ENCODE data around the gene GALNT1. TPM values are rescaled to one million over a fixed set of nuclear protein-coding genes. Genes with fewer than 3 reads are reported as not detected.
A peak's percentile ranks its signal among the peaks of the same experiment; 100 is the strongest.

The GALNT1 gene
- total RNA-seq, 1 experiment from 2014 or later, result 117 TPM

DNA sequence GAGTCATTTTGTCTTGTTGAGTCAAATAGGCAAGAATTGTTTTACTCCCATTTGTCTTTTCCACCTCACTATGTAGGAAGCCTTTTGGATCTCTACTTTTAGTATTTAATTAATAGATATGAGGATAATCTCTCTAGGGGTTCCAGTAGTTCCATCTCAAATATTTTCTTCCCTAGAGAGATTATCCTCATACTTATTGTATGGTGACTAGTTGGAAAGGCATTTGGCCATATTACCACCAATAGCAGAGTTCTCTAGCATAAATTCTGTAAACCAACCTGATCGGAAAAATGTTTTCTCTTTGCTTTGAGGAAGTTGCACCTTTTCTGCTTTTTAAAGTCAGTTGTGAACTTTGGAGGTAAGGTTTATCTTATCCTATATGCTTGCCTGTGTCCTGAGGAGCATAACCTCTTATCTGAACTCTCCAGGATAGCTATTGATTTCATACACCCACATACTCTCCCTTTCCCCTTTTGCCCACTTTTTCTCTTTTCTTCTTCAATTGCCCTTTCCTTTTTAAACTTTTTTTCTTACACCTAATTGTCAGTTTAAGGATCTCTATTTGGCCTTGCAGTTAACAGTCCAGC, 100.8 kb downstream of the GALNT1 start:
- Histone ChIP-seq H3K27ac (no peak overlapping the region), H3K27me3 (replicated peaks) (no peaks in the 10 kb centered on the region), H3K4me3 (no peak overlapping the region), H3K9me3 (replicated peaks) (no peaks in the 10 kb centered on the region), H3K4me1 (replicated peaks) (no peaks in the 10 kb centered on the region), H3K36me3 (peaks cover 3% of the 10 kb centered on the region; the same call in 1 of the 2 replicates)
- no peak for DNase-seq (ENCODE audit: low read depth in 1 of 2, low spot score in 2 of 2)

DNA sequence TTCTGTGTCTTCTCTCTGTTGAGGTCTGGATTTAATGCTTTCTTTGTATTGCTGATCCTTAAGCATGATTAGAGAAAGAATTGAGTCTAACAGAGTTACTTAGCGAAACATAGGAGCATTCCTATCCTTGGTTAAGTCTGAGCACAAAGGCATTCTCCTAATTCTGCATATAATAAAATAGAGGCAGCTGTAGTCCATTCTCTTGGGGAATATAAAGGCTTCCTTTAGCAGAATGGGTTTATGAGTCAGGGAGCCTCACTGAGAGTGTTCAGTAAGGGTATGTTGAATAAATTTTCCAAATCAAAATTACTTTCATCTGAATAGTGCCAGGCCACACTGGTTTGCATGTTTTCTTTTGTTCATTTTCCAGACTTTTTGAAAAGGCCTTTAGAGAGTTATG, 101.5 kb downstream of the GALNT1 start:
- Histone ChIP-seq H3K4me1 (replicated peaks) (no peaks in the 10 kb centered on the region), H3K27me3 (replicated peaks) (no peaks in the 10 kb centered on the region), H3K9me3 (replicated peaks) (no peaks in the 10 kb centered on the region), H3K27ac (no peak overlapping the region), H3K36me3 (peaks cover 3% of the 10 kb centered on the region; the same call in 1 of the 2 replicates), H3K4me3 (no peak overlapping the region)
- no peak for DNase-seq (ENCODE audit: low read depth in 1 of 2, low spot score in 2 of 2)

DNA sequence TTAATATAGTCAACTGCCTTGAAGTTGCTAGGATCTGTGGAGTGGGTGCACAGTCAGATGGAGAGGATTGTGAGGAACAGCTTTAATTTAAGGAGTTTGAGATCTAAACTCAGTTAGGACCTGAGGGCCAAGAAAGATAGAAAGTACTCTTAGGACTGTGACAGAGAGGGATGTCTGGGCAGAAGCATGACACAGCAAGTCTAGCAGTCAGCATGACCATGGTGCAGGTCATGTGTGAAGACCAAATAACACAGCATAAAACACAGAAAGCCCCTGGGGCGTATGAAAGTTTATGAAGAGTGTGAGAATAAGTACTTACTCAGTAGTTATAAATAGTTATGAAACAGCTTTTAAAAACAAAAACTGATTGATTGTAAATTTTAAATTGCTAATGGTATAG, 107.2 kb downstream of the GALNT1 start:
- Histone ChIP-seq H3K9me3 (replicated peaks) (no peaks in the 10 kb centered on the region), H3K36me3 (peaks cover 18% of the 10 kb centered on the region), H3K27me3 (replicated peaks) (no peaks in the 10 kb centered on the region), H3K4me3 (no peak overlapping the region), H3K27ac (no peak overlapping the region), H3K4me1 (replicated peaks) (no peaks in the 10 kb centered on the region)
- no peak for DNase-seq (ENCODE audit: low read depth in 1 of 2, low spot score in 2 of 2)

DNA sequence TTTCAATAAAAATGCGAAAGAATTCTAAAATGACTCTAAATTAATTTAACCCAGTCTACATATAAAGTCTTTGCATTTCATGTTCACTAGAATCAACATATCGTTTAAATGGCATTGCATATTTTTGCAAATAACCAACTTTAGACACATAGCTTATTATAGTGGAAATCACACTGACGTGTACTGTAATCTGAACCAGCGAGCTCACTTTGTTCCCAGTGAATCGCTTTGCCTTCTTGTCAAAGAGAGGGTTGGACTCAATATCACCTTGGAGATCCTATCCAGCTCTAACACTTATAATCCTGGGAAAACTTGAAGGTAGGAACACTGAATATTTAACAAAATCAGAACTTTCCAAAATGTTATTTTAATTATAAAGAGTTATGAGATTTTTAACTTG, 108.2 kb downstream of the GALNT1 start:
- no peaks in the 10 kb centered on the region for H3K9me3 ChIP-seq (replicated peaks)
- no peaks in the 10 kb centered on the region for H3K27me3 ChIP-seq (replicated peaks)
- peaks cover 19% of the 10 kb centered on the region for H3K36me3 ChIP-seq
- H3K4me3 ChIP-seq, result no peak overlapping the region
- H3K27ac ChIP-seq, result no peak overlapping the region
- DNase-seq (ENCODE audit: low read depth in 1 of 2, low spot score in 2 of 2), result no peak
- no peaks in the 10 kb centered on the region for H3K4me1 ChIP-seq (replicated peaks)

DNA sequence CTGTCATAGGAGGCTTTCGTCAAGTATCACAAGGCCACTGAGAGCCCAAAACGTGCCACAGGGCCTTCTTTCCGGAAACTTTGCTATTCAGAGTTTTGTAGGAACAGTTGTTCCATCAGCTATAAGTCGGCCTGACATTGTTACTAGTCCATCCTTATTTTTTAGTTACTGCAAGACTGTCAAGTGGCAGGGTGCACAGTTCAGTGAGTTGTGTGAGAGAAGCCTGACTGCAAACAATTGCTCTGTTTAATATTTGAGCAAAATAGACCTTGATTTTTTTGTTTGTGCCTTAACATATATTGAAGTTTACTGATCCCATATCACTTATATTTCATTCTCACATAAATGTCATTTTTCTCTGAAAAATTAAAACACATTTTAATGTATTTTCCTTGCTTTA, 110.1 kb downstream of the GALNT1 start:
- Histone ChIP-seq H3K36me3 (peaks cover 19% of the 10 kb centered on the region), H3K9me3 (replicated peaks) (no peaks in the 10 kb centered on the region), H3K27me3 (replicated peaks) (no peaks in the 10 kb centered on the region), H3K4me1 (replicated peaks) (no peaks in the 10 kb centered on the region), H3K4me3 (no peak overlapping the region), H3K27ac (no peak overlapping the region)
- no peak for DNase-seq (ENCODE audit: low read depth in 1 of 2, low spot score in 2 of 2)

DNA sequence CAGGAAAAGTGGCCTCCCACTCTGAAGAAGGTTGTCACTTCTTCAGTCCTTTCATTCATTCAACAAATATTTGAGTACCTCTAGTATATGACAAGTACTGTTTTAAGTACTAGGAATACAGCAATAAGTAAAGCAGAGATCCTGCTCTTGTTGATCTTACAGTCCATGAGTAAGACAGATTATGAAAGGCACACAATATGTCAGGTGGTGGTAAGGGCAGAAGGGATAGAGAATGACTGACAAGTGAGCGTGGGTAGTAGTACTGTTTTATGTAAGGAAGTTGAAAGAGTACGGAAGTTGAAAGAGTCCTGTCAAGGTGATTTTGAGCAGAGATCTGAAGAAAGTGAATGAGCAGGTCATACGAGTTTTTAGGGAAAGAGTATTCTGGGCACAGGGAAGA, 111.3 kb downstream of the GALNT1 start:
- no peaks in the 10 kb centered on the region for H3K4me1 ChIP-seq (replicated peaks)
- DNase-seq (ENCODE audit: low read depth in 1 of 2, low spot score in 2 of 2), result no peak
- no peak overlapping the region for H3K27ac ChIP-seq

DNA sequence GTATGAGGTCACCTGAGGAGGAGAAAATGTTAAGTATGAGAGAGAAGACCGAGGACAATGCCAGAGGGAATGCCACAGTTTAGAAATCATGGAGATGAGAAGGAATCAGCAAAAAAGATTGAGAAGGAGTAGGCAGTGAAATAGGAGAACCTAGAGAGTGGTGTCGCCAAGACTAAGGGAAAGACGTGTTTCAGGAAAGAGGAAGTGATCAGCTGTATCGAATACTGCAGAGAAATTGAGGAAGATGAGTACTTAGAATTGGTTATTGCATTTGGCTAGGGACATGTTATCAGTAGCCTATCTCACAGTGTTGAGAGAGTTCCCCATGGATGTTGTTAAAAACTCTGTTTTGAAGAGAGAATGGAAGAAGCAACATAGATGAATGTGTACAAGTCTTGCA, 112.3 kb downstream of the GALNT1 start:
- Histone ChIP-seq H3K27ac (no peak overlapping the region), H3K36me3 (peaks cover 22% of the 10 kb centered on the region), H3K4me3 (no peak overlapping the region), H3K9me3 (replicated peaks) (no peaks in the 10 kb centered on the region), H3K27me3 (replicated peaks) (no peaks in the 10 kb centered on the region), H3K4me1 (replicated peaks) (no peaks in the 10 kb centered on the region)
- no peak for DNase-seq (ENCODE audit: low read depth in 1 of 2, low spot score in 2 of 2)

More for the DNA sequence above, 111.3 kb downstream of the GALNT1 start:
- H3K27me3 ChIP-seq (replicated peaks), result no peaks in the 10 kb centered on the region
- peaks cover 22% of the 10 kb centered on the region for H3K36me3 ChIP-seq
- no peak overlapping the region for H3K4me3 ChIP-seq
- no peaks in the 10 kb centered on the region for H3K9me3 ChIP-seq (replicated peaks)

DNA sequence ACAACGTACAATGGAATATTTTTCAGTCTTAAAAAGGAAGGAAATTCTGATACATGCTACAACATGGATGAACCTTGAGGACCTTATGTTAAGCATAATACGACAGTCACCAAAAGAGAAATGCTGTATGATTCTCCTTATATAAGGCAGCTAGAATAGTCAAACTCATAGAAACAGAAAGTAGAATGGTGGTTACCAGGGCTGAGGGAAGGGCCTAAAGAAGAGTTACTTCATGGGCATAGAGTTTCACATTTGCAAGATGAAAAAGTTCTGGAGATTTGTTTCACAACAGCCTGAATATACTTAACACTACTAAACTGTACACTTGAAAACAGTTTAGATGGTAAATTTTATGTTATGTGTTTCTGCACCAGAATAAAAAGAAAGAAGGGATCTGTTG, 113.3 kb downstream of the GALNT1 start:
- Histone ChIP-seq H3K4me1 (replicated peaks) (no peaks in the 10 kb centered on the region), H3K27me3 (replicated peaks) (no peaks in the 10 kb centered on the region), H3K27ac (no peak overlapping the region), H3K4me3 (no peak overlapping the region), H3K9me3 (replicated peaks) (no peaks in the 10 kb centered on the region), H3K36me3 (peaks cover 22% of the 10 kb centered on the region)
- DNase-seq (ENCODE audit: low read depth in 1 of 2, low spot score in 2 of 2), result no peak

DNA sequence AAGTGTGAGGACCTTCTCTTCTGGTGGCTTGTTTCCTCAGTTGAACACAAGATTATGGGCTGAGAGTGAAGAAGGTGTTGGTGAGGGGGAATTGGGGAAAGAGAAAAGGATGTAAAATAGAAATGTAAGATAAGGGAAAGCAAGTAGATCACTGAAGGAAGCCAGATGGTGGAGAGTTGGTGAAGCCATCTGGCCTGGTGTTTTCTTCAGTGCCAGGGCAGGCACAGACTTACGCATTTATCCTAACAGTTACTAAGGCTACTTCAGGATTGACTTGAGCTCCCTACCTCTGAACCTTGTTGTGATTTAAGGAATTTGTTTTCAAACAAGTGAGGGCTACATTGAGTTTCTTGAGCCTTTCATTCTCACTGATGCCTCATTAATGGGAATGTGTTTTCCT, 113.8 kb downstream of the GALNT1 start:
- H3K4me3 ChIP-seq, result no peak overlapping the region
- no peak overlapping the region for H3K27ac ChIP-seq
- no peak for DNase-seq (ENCODE audit: low read depth in 1 of 2, low spot score in 2 of 2)
- H3K27me3 ChIP-seq (replicated peaks), result no peaks in the 10 kb centered on the region
- H3K36me3 ChIP-seq, result peaks cover 21% of the 10 kb centered on the region
- H3K4me1 ChIP-seq (replicated peaks), result no peaks in the 10 kb centered on the region
- H3K9me3 ChIP-seq (replicated peaks), result no peaks in the 10 kb centered on the region

DNA sequence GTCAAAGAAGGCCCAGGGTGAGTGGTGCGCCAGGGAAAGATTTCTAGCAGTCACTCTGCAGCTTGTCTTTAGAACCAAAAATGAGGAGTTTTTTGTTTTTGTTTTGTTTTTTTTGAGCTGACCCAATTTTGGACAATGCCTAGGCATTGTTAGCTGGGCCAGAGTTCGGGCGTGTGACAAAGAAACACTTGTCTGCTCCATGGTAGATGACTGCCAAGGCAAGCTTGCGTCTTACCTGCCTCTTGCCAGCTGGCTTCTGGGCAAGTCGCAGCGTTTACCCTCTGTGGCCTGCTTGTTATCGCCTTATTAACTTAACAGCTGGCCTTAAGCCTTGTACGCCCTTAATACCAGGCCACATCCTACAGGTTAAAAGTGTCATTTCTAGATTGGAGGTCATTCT, 114.3 kb downstream of the GALNT1 start:
- Histone ChIP-seq H3K36me3 (peaks cover 18% of the 10 kb centered on the region), H3K27me3 (replicated peaks) (no peaks in the 10 kb centered on the region), H3K4me3 (no peak overlapping the region), H3K27ac (no peak overlapping the region), H3K4me1 (replicated peaks) (no peaks in the 10 kb centered on the region), H3K9me3 (replicated peaks) (no peaks in the 10 kb centered on the region)
- DNase-seq (ENCODE audit: low read depth in 1 of 2, low spot score in 2 of 2), result no peak

DNA sequence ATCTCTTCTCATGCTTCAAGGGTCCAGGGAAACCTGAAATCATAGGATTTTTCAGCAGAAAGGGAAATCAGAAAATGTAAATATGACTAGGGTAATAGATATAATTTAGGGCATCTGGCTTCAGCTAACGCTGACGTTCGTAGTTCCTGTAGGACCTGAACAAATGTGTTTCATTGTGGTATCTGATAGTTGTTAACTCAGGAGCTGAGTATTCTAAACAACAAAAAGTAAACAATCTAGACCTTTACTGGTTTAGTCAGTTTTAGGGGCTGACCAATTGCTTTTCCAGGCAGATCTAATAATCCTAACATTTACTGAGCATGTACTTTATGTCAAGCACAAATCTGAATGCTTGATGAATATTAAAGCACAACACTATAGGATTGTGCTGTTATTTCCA, 114.8 kb downstream of the GALNT1 start:
- Histone ChIP-seq H3K27ac (no peak overlapping the region), H3K36me3 (peaks cover 15% of the 10 kb centered on the region), H3K27me3 (replicated peaks) (no peaks in the 10 kb centered on the region), H3K9me3 (replicated peaks) (no peaks in the 10 kb centered on the region), H3K4me1 (replicated peaks) (no peaks in the 10 kb centered on the region), H3K4me3 (no peak overlapping the region)
- no peak for DNase-seq (ENCODE audit: low read depth in 1 of 2, low spot score in 2 of 2)

DNA sequence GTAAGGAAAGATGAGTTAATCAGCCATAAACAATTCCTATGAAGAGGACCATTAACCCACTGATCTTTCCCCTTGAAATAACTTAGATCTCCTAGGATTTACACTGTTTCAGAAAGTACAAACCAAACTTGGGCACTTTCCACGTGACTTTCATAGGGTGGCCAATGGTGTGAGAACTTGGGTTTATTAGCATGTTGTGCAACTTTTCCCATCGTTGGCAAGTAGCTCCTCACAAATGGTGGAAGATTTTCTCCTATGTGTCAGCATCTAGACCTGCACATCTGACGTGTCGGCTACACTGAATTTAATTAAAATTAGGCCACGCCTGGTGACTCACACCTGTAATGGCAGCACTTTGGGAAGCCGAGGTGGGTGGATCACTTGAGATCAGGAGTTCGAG, 116.3 kb downstream of the GALNT1 start:
- DNase-seq (ENCODE audit: low read depth in 1 of 2, low spot score in 2 of 2), result no peak

DNA sequence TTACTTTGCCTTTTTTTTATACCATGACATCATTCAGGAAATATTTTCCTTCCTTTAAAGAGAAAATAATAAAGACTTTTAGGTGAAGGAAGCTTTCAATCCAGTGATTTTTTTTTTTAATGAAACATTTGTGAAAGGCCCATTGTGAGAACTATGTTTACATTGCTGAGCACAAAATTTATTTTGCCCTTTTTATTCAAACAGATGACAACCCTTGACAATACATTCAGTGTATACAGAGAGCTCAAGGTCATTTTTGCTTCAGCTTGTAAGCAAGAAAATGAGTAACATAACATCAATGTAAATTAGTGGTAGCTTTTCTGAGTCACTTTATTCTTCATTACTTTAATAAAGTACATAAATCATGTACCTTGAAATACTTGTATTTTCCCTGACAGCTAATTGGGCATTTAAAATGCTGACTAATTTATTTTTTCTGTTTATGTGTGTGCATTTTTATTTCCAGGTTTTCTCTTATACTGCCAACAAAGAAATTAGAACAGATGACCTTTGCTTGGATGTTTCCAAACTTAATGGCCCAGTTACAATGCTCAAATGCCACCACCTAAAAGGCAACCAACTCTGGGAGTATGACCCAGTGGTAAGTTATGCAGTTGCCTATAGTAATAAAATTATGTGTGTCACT, 121.6 kb downstream of the GALNT1 start:
- Histone ChIP-seq H3K36me3 (peaks cover 8% of the 10 kb centered on the region), H3K9me3 (replicated peaks) (no peaks in the 10 kb centered on the region), H3K27ac (peak overlapping the region; percentile 24), H3K27me3 (replicated peaks) (no peaks in the 10 kb centered on the region), H3K4me1 (replicated peaks) (peaks cover 14% of the 10 kb centered on the region), H3K4me3 (no peak overlapping the region)
- peak in 1 of 2 experiments; percentile 64 for DNase-seq (ENCODE audit: low read depth in 1 of 2, low spot score in 2 of 2)

More for the DNA sequence above, 116.3 kb downstream of the GALNT1 start:
- Histone ChIP-seq H3K4me1 (replicated peaks) (peaks cover 4% of the 10 kb centered on the region), H3K27me3 (replicated peaks) (no peaks in the 10 kb centered on the region), H3K36me3 (peaks cover 11% of the 10 kb centered on the region), H3K9me3 (replicated peaks) (no peaks in the 10 kb centered on the region), H3K4me3 (no peak overlapping the region), H3K27ac (no peak overlapping the region)

DNA sequence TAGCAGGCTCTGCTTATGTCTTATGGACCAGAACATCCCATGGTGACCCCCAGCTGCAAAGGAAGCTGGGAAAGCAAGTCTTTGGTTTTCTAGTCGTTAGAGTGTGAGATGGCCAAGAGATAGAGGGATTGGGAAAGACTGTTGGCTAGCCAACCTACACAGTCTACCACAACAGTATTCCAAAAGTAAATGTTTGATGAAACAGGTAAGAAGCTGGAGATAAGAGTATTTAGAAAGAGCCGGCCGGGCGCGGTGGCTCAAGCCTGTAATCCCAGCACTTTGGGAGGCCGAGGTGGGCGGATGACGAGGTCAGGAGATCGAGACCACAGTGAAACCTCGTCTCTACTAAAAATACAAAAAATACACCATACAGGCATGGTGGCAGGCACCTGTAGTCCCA, 124.4 kb downstream of the GALNT1 start:
- Histone ChIP-seq H3K36me3 (peaks cover 17% of the 10 kb centered on the region), H3K4me1 (replicated peaks) (peaks cover 14% of the 10 kb centered on the region), H3K27ac (no peak overlapping the region), H3K9me3 (replicated peaks) (no peaks in the 10 kb centered on the region), H3K4me3 (no peak overlapping the region), H3K27me3 (replicated peaks) (no peaks in the 10 kb centered on the region)
- DNase-seq (ENCODE audit: low read depth in 1 of 2, low spot score in 2 of 2), result no peak

DNA sequence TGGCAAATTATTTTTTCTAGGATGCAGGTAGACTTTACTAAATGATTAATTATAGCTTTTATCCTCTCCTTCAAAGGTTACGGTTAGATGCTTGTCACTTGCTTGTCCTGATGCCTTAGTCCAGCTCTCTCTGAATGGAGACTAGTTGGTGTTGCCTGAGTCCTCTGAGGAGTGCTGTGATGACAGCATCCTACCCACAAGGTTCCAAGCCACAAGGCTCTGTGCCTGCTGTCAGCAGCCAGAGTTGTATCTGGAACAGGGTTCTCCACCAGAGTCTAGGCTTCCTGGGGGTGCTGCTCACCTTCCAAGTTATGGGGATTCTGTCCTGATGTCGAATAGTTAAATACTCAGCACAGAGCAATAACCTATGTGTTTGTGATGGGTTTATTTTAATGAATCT, 125.7 kb downstream of the GALNT1 start:
- Histone ChIP-seq H3K36me3 (peaks cover 17% of the 10 kb centered on the region), H3K27ac (no peak overlapping the region), H3K4me1 (replicated peaks) (peaks cover 14% of the 10 kb centered on the region), H3K4me3 (no peak overlapping the region), H3K27me3 (replicated peaks) (no peaks in the 10 kb centered on the region), H3K9me3 (replicated peaks) (no peaks in the 10 kb centered on the region)
- no peak for DNase-seq (ENCODE audit: low read depth in 1 of 2, low spot score in 2 of 2)

All from SJSA1 (cell line).